ENCODE measurements around the gene OGN.

- TF ChIP-seq, protein P1, sequence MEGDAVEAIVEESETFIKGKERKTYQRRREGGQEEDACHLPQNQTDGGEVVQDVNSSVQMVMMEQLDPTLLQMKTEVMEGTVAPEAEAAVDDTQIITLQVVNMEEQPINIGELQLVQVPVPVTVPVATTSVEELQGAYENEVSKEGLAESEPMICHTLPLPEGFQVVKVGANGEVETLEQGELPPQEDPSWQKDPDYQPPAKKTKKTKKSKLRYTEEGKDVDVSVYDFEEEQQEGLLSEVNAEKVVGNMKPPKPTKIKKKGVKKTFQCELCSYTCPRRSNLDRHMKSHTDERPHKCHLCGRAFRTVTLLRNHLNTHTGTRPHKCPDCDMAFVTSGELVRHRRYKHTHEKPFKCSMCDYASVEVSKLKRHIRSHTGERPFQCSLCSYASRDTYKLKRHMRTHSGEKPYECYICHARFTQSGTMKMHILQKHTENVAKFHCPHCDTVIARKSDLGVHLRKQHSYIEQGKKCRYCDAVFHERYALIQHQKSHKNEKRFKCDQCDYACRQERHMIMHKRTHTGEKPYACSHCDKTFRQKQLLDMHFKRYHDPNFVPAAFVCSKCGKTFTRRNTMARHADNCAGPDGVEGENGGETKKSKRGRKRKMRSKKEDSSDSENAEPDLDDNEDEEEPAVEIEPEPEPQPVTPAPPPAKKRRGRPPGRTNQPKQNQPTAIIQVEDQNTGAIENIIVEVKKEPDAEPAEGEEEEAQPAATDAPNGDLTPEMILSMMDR (IDR thresholded peaks at IDR 0.05): no peak
- TF ChIP-seq POLR2A (IDR thresholded peaks at IDR 0.05): no peak
These were observed 19.2 kb upstream of the OGN start for GRCh38 chr9:92423612-92424011.
